H9 (cell line): Measurements from ENCODE around the gene SLC16A3. TPM values are rescaled to one million over a fixed set of nuclear protein-coding genes. Genes with fewer than 3 reads are reported as not detected.

ENCODE experiments used
- DNase-seq: peaks from one replicate; pipeline ENCODE4 v3.0.0-alpha.2; 2017
- H2AFZ ChIP-seq: one replicate; pipeline ENCODE4 v1.6.1; 2013; ENCODE audit warnings: mild to moderate bottlenecking, low read length, control low read depth, moderate library complexity
- H2AK5ac ChIP-seq: 2 replicates; pipeline ENCODE4 v1.6.1; 2013; ENCODE audit warnings: low read length, control low read depth, mixed read lengths; ENCODE audit not compliant: insufficient read length
- H2BK120ac ChIP-seq: one replicate; pipeline ENCODE4 v1.6.1; 2013; ENCODE audit warnings: low read depth, mild to moderate bottlenecking, low read length, control low read depth, inconsistent platforms; ENCODE audit not compliant: poor library complexity, severe bottlenecking
- H2BK12ac ChIP-seq: 2 replicates; pipeline ENCODE4 v1.6.1; 2013; ENCODE audit warnings: low read length, control low read depth, mixed read lengths, low read depth; ENCODE audit not compliant: insufficient read length
- H2BK15ac ChIP-seq: 2 replicates; pipeline ENCODE4 v1.6.1; 2013; ENCODE audit warnings: low read depth, low read length, control low read depth
- H2BK20ac ChIP-seq: one replicate; pipeline ENCODE4 v1.6.1; 2013; ENCODE audit warnings: low read depth, mild to moderate bottlenecking, low read length, control low read depth, inconsistent platforms; ENCODE audit not compliant: poor library complexity, severe bottlenecking
- H2BK5ac ChIP-seq: 2 replicates; pipeline ENCODE4 v1.6.1; 2013; ENCODE audit warnings: low read length, control low read depth, mixed read lengths; ENCODE audit not compliant: insufficient read length
- H3K14ac ChIP-seq: 2 replicates; pipeline ENCODE4 v1.6.1; 2013; ENCODE audit warnings: low read length, control low read depth; ENCODE audit not compliant: insufficient read depth
- H3K18ac ChIP-seq: 2 replicates; pipeline ENCODE4 v1.6.1; 2013; ENCODE audit warnings: low read depth, mild to moderate bottlenecking, mixed read lengths, low read length, control low read depth; ENCODE audit not compliant: insufficient read length
- H3K23ac ChIP-seq: 2 replicates; pipeline ENCODE4 v1.6.1; 2013; ENCODE audit warnings: low read length, control low read depth, mixed read lengths, low read depth; ENCODE audit not compliant: insufficient read length
- H3K23me2 ChIP-seq: 2 replicates; pipeline ENCODE4 v1.6.1; 2013; ENCODE audit warnings: low read depth, mild to moderate bottlenecking, mixed read lengths, low read length, control low read depth; ENCODE audit not compliant: insufficient read length, poor library complexity, severe bottlenecking
- H3K27ac ChIP-seq: 2 replicates; pipeline ENCODE4 v1.5.1; 2013; ENCODE audit warnings: low read length, control low read depth, mixed read lengths, low read depth; ENCODE audit not compliant: insufficient read length
- H3K27me3 ChIP-seq: 2 replicates; pipeline ENCODE4 v1.6.1; 2013; ENCODE audit warnings: low read length, control low read depth, inconsistent platforms; ENCODE audit not compliant: insufficient read depth
- H3K4ac ChIP-seq: 2 replicates; pipeline ENCODE4 v1.6.1; 2013; ENCODE audit warnings: low read depth, mild to moderate bottlenecking, control low read depth, inconsistent platforms, low read length, moderate library complexity
- H3K4me1 ChIP-seq: 2 replicates; pipeline ENCODE4 v1.6.1; 2013; ENCODE audit warnings: low read length, control low read depth, inconsistent platforms; ENCODE audit not compliant: insufficient read depth
- H3K4me2 ChIP-seq: 2 replicates; pipeline ENCODE4 v1.6.1; 2013; ENCODE audit warnings: low read length, control low read depth, mixed read lengths; ENCODE audit not compliant: insufficient read length, insufficient read depth
- H3K56ac ChIP-seq: 2 replicates; pipeline ENCODE4 v1.6.1; 2013; ENCODE audit warnings: low read depth, mild to moderate bottlenecking, mixed read lengths, low read length, control low read depth; ENCODE audit not compliant: insufficient read length
- H3K79me1 ChIP-seq: 2 replicates; pipeline ENCODE4 v1.6.1; 2013; ENCODE audit warnings: low read depth, mild to moderate bottlenecking, moderate library complexity, low read length, control low read depth, inconsistent platforms; ENCODE audit not compliant: insufficient read depth, poor library complexity, severe bottlenecking
- H3K79me2 ChIP-seq: 2 replicates; pipeline ENCODE4 v1.6.1; 2013; ENCODE audit warnings: low read length, control low read depth, inconsistent platforms; ENCODE audit not compliant: insufficient read depth
- H3K9ac ChIP-seq: 2 replicates; pipeline ENCODE4 v1.6.1; 2013; ENCODE audit warnings: low read length, control low read depth, mixed read lengths; ENCODE audit not compliant: insufficient read length; ENCODE audit errors: extremely low read depth
- H3K9me3 ChIP-seq: one replicate; pipeline ENCODE4 v1.6.1; 2013; ENCODE audit warnings: low read depth, low read length, inconsistent platforms; ENCODE audit not compliant: control insufficient read depth
- H3T11ph ChIP-seq: one replicate; pipeline ENCODE4 v1.6.1; 2013; ENCODE audit warnings: mild to moderate bottlenecking, low read length, control low read depth, inconsistent platforms
- H4K20me1 ChIP-seq: one replicate; pipeline ENCODE4 v1.6.1; 2013; ENCODE audit not compliant: control insufficient read depth, insufficient read length, insufficient read depth
- H4K5ac ChIP-seq: 2 replicates; pipeline ENCODE4 v1.6.1; 2013; ENCODE audit warnings: low read depth, mild to moderate bottlenecking, mixed read lengths, low read length, control low read depth; ENCODE audit not compliant: insufficient read length
- H4K8ac ChIP-seq: replicated peaks from 2 replicates; pipeline ENCODE4 v1.6.1; 2013; ENCODE audit warnings: low read length, control low read depth, mixed read lengths, low read depth; ENCODE audit not compliant: insufficient read length
- H4K91ac ChIP-seq: 2 replicates; pipeline ENCODE4 v1.6.1; 2013; ENCODE audit warnings: low read depth, mild to moderate bottlenecking, moderate library complexity, mixed read lengths, low read length, control low read depth; ENCODE audit not compliant: insufficient read length
- H3K27ac Mint-ChIP-seq, 3 experiments: 2 replicates in 2 of 3; 3 replicates in 1 of 3; pipeline ENCODE4 v1.8.0; 2020 to 2021; ENCODE audit warnings: mixed read lengths in 3 of 3, mild to moderate bottlenecking in 1 of 3, moderate library complexity in 1 of 3
- H3K27me3 Mint-ChIP-seq: 2 replicates; pipeline ENCODE4 v1.8.0; 2021; ENCODE audit warnings: low read depth, mild to moderate bottlenecking, moderate library complexity, mixed read lengths
- H3K36me3 Mint-ChIP-seq, 3 experiments: 2 replicates in 2 of 3; 3 replicates in 1 of 3; pipeline ENCODE4 v1.8.0; 2020 to 2021; ENCODE audit warnings: low read depth in 3 of 3, mixed read lengths in 3 of 3; ENCODE audit not compliant: insufficient read depth in 1 of 3
- H3K4me1 Mint-ChIP-seq, 2 experiments: 2 replicates each; pipeline ENCODE4 v1.8.0; 2020; ENCODE audit warnings: mixed read lengths in 2 of 2
- H3K4me3 Mint-ChIP-seq, 2 experiments: 2 replicates in 1 of 2; 3 replicates in 1 of 2; pipeline ENCODE4 v1.8.0; 2020 to 2021; ENCODE audit warnings: mild to moderate bottlenecking in 2 of 2, mixed read lengths in 2 of 2, moderate library complexity in 1 of 2
- H3K9me3 Mint-ChIP-seq, 2 experiments: 2 replicates in 1 of 2; 3 replicates in 1 of 2; pipeline ENCODE4 v1.8.0; 2020; ENCODE audit warnings: mild to moderate bottlenecking in 2 of 2, mixed read lengths in 2 of 2, moderate library complexity in 1 of 2
- WGBS: extraction: QIAGEN DNeasy Blood & Tissue Kit; methylation state at CpG from one replicate; pipeline ENCODE4 v1.1.7; 2013; ENCODE audit warnings: missing lambda C conversion rate, low lambda C conversion rate, mixed read lengths; ENCODE audit not compliant: insufficient read length; ENCODE audit errors: extremely low coverage; 5-methylcytosine and 5-hydroxymethylcytosine counted together
- total RNA-seq: library from RNA; stranded (reverse); gene quantifications from 2 replicates; pipeline ENCODE4 v1.2.1, GENCODE V29; 2021
- TF ChIP-seq, protein P1 (sequence below): fragments of 200-600 bp; sonication (generic); conservative IDR thresholded peaks from 3 replicates; pipeline ENCODE4 v1.8.0; 2021; ENCODE audit warnings: antibody characterized with exemption, mild to moderate bottlenecking

Gene SLC16A3
- total RNA-seq, 1 experiment from 2014 or later = 28.4 TPM

DNA sequence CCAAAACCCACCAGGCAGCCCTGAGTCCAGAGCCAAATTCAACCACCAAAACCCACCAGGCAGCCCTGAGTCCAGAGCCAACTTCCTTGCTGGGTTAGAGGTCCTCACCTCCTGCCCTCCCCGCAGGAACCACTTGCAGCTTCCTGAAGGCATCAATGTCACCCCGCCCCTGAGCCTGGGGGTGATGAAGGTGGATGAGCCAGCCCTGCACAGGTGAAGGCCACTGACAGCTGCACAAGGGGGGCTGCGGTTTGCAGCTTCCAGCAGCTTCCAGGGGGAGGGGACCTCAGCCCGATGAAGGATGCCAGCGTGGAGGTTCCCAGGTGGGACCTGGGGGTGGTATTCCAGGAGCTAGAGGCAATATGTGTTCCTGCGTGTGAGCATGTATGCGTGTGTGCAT is 52.2 kb downstream of the SLC16A3 start:
- Histone ChIP-seq H2BK12ac (no peak overlapping the region), H2BK20ac (no peak overlapping the region), H3K23me2 (no peaks in the 10 kb centered on the region), H2AK5ac (no peak overlapping the region), H4K5ac (no peak overlapping the region), H4K20me1 (peaks cover 4% of the 10 kb centered on the region), H3K56ac (no peak overlapping the region), H4K8ac (no peak overlapping the region), H4K91ac (no peak overlapping the region), H3K4me2 (no peak overlapping the region), H3K9me3 (no peaks in the 10 kb centered on the region), H3K27me3 (no peaks in the 10 kb centered on the region), H3K9ac (no peak overlapping the region), H3K4ac (no peak overlapping the region), H3T11ph (no peak overlapping the region), H3K79me1 (no peaks in the 10 kb centered on the region), H3K79me2 (no peaks in the 10 kb centered on the region), H3K4me1 (peaks cover 3% of the 10 kb centered on the region; the same call in 1 of the 2 replicates), H3K14ac (no peak overlapping the region), H3K23ac (no peak overlapping the region), H2BK15ac (no peak overlapping the region), H2BK5ac (no peak overlapping the region), H3K18ac (no peak overlapping the region), H2AFZ (no peak overlapping the region), H3K27ac (no peak overlapping the region), H2BK120ac (no peak overlapping the region)
- Mint-ChIP-seq H3K4me1 (peaks cover 23 to 42% of the 10 kb centered on the region in 2 experiments), H3K9me3 (peaks cover 0 to 5% of the 10 kb centered on the region in 2 experiments; a peak in 3 of 5 replicates), H3K27ac (no peak overlapping the region; a peak in 1 of 7 replicates), H3K4me3 (no peak overlapping the region; a peak in 1 of 5 replicates), H3K27me3 (peaks cover 9% of the 10 kb centered on the region), H3K36me3 (no peaks in the 10 kb centered on the region)
- TF ChIP-seq, protein P1, sequence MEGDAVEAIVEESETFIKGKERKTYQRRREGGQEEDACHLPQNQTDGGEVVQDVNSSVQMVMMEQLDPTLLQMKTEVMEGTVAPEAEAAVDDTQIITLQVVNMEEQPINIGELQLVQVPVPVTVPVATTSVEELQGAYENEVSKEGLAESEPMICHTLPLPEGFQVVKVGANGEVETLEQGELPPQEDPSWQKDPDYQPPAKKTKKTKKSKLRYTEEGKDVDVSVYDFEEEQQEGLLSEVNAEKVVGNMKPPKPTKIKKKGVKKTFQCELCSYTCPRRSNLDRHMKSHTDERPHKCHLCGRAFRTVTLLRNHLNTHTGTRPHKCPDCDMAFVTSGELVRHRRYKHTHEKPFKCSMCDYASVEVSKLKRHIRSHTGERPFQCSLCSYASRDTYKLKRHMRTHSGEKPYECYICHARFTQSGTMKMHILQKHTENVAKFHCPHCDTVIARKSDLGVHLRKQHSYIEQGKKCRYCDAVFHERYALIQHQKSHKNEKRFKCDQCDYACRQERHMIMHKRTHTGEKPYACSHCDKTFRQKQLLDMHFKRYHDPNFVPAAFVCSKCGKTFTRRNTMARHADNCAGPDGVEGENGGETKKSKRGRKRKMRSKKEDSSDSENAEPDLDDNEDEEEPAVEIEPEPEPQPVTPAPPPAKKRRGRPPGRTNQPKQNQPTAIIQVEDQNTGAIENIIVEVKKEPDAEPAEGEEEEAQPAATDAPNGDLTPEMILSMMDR = no peak
- DNase-seq = no peak
- no CpG with 5 or more reads among the region's 7 CpGs for WGBS
